DND-41 (cell line): ENCODE results near the gene INPP5A.

ENCODE experiments used
- CTCF ChIP-seq: IDR thresholded peaks from 2 replicates; pipeline ENCODE4 v1.5.1; 2012; ENCODE audit warnings: borderline replicate concordance, low read length, moderate library complexity, mild to moderate bottlenecking; ENCODE audit not compliant: poor library complexity, severe bottlenecking; ENCODE audit errors: extremely low read depth
- EZH2 ChIP-seq: IDR thresholded peaks from 3 replicates; pipeline ENCODE4 v1.6.1; 2012; ENCODE audit warnings: borderline replicate concordance, low read depth, mild to moderate bottlenecking, moderate library complexity, low read length, inconsistent platforms; ENCODE audit not compliant: severe bottlenecking

GRCh38 chr10:132630666-132631337, 93.2 kb downstream of the INPP5A start:
- TF ChIP-seq CTCF (no peak), EZH2 (no peak)
